ENCODE results near the gene ENAH. TPM values are rescaled to one million over a fixed set of nuclear protein-coding genes. Genes with fewer than 3 reads are reported as not detected.
A peak's percentile ranks its signal among the peaks of the same experiment; 100 is the strongest.
"Not testable (repeated sequence)": the region's sequence is repeated elsewhere in the genome, so short reads cannot be mapped to it uniquely, and the experiment has no call there.

Gene ENAH
- total RNA-seq, 1 donor from 2014 or later: 8.9 TPM

- DNase-seq (ENCODE audit: low read depth in 2 of 2): peak in 1 of 2 donors; percentile 7
These were observed 24.6 kb upstream of the ENAH start for GRCh38 chr1:225677350-225678124.

- no peak for DNase-seq (ENCODE audit: low read depth in 2 of 2)
These were observed 21.5 kb upstream of the ENAH start for GRCh38 chr1:225674381-225674780.

- no peak for DNase-seq (ENCODE audit: low read depth in 2 of 2)
These were observed 18.1 kb upstream of the ENAH start for GRCh38 chr1:225670806-225671733.

GRCh38 chr1:225670356-225670755 is 17.4 kb upstream of the ENAH start:
- no peak for DNase-seq (ENCODE audit: low read depth in 2 of 2)

GRCh38 chr1:225668222-225668621 is 15.3 kb upstream of the ENAH start:
- no peak for DNase-seq (ENCODE audit: low read depth in 2 of 2)

- DNase-seq (ENCODE audit: low read depth in 2 of 2): no peak
These were observed 14.4 kb upstream of the ENAH start for GRCh38 chr1:225667362-225667761.

- DNase-seq (ENCODE audit: low read depth in 2 of 2): no peak
These were observed 13.6 kb upstream of the ENAH start for GRCh38 chr1:225666495-225666894.

GRCh38 chr1:225664762-225665161 is 11.8 kb upstream of the ENAH start:
- DNase-seq (ENCODE audit: low read depth in 2 of 2): no peak

GRCh38 chr1:225662155-225662554 is 9.2 kb upstream of the ENAH start:
- no peak for DNase-seq (ENCODE audit: low read depth in 2 of 2)

- no peak for DNase-seq (ENCODE audit: low read depth in 2 of 2)
These were observed 7.6 kb upstream of the ENAH start for GRCh38 chr1:225660544-225660946.

- no peak for DNase-seq (ENCODE audit: low read depth in 2 of 2)
These were observed 5.1 kb upstream of the ENAH start for GRCh38 chr1:225658041-225658440.

- peak; percentile 56 to 73 for DNase-seq (ENCODE audit: low read depth in 2 of 2)
These were observed 4.6 kb upstream of the ENAH start for GRCh38 chr1:225657462-225657989.

GRCh38 chr1:225656259-225656655 is 3.3 kb upstream of the ENAH start:
- not testable (repeated sequence) for DNase-seq (ENCODE audit: low read depth in 2 of 2)

- peak; percentile 84 to 95 for DNase-seq (ENCODE audit: low read depth in 2 of 2)
These were observed 2.8 kb upstream of the ENAH start for GRCh38 chr1:225655509-225656258.

GRCh38 chr1:225654688-225655508 is 2.0 kb upstream of the ENAH start:
- DNase-seq (ENCODE audit: low read depth in 2 of 2): no peak

- no peak for DNase-seq (ENCODE audit: low read depth in 2 of 2)
These were observed 1.3 kb upstream of the ENAH start for GRCh38 chr1:225654277-225654597.

GRCh38 chr1:225653463-225654276 is 747 bp upstream of the ENAH start:
- DNase-seq (ENCODE audit: low read depth in 2 of 2): peak; percentile 83 to 84

GRCh38 chr1:225651872-225652728 is 823 bp downstream of the ENAH start:
- peak; percentile 37 to 51 for DNase-seq (ENCODE audit: low read depth in 2 of 2)

GRCh38 chr1:225651376-225651871 is 1.5 kb downstream of the ENAH start:
- DNase-seq (ENCODE audit: low read depth in 2 of 2): peak; percentile 9 to 45
